ENCODE data around the gene ANKHD1.

DNA sequence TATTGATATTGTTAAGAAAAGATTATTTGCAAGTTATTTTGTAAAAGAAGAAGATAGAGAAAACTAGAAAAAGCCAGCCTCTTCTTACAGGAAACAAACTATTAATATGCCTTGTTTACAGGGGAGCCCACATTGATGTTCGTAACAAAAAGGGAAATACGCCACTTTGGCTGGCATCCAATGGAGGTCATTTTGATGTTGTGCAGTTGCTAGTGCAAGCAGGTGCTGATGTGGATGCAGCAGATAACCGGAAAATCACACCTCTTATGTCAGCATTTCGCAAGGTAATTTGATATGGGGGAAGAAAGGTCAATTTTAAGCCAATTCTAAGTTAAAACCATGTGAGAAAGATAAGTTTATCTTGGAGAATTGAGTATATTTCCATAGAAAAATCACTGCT, 108.3 kb downstream of the ANKHD1 start:
- TF ChIP-seq, protein P1, sequence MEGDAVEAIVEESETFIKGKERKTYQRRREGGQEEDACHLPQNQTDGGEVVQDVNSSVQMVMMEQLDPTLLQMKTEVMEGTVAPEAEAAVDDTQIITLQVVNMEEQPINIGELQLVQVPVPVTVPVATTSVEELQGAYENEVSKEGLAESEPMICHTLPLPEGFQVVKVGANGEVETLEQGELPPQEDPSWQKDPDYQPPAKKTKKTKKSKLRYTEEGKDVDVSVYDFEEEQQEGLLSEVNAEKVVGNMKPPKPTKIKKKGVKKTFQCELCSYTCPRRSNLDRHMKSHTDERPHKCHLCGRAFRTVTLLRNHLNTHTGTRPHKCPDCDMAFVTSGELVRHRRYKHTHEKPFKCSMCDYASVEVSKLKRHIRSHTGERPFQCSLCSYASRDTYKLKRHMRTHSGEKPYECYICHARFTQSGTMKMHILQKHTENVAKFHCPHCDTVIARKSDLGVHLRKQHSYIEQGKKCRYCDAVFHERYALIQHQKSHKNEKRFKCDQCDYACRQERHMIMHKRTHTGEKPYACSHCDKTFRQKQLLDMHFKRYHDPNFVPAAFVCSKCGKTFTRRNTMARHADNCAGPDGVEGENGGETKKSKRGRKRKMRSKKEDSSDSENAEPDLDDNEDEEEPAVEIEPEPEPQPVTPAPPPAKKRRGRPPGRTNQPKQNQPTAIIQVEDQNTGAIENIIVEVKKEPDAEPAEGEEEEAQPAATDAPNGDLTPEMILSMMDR (IDR thresholded peaks at IDR 0.05): no peak
- no peak for TF ChIP-seq FOXM1 (IDR thresholded peaks at IDR 0.05; ENCODE audit: low read depth)

All from SK-N-SH (cell line).